NCI-H1417 treated with DMSO at 0.1 percent for 48 hours (cell line): ENCODE measurements around the gene CLC.
"Not testable (repeated sequence)": the region's sequence is repeated elsewhere in the genome, so short reads cannot be mapped to it uniquely, and the experiment has no call there.

ENCODE experiments used
- DNase-seq: peaks from one replicate; lab custom pipeline; 2025; lab: John Stamatoyannopoulos, UW

The CLC gene

GRCh38 chr19:39737891-39738290 lies at the start of gene CLC:
TSS of gene CLC (minus strand) at chr19:39738029. CDS start at chr19:39737952, 77 bp downstream.
- no peak for DNase-seq

- DNase-seq: no peak
Observed at GRCh38 chr19:39780894-39781293, 43.1 kb upstream of the CLC start.

- no peak for DNase-seq
Observed at GRCh38 chr19:39778763-39779162, 40.9 kb upstream of the CLC start, which contains the start of gene LEUTX. TSS of gene LEUTX (plus strand) at chr19:39778854. CDS start at chr19:39778921, 67 bp downstream.

GRCh38 chr19:39768786-39769185 lies 31.0 kb upstream of the CLC start:
- no peak for DNase-seq

- no peak for DNase-seq
Observed at GRCh38 chr19:39768334-39768733, 30.5 kb upstream of the CLC start.

GRCh38 chr19:39765091-39766076 lies 27.6 kb upstream of the CLC start:
- no peak for DNase-seq

GRCh38 chr19:39761851-39762250 lies 24.0 kb upstream of the CLC start:
- DNase-seq: not testable (repeated sequence)

- DNase-seq: no peak
Observed at GRCh38 chr19:39759457-39760184, 21.8 kb upstream of the CLC start.

- no peak for DNase-seq
Observed at GRCh38 chr19:39754971-39755370, 17.1 kb upstream of the CLC start.

- no peak for DNase-seq
Observed at GRCh38 chr19:39754544-39754943, 16.7 kb upstream of the CLC start.

- no peak for DNase-seq
Observed at GRCh38 chr19:39752795-39753194, 15.0 kb upstream of the CLC start.

GRCh38 chr19:39752390-39752789 lies 14.6 kb upstream of the CLC start:
- DNase-seq: no peak

- DNase-seq: no peak
Observed at GRCh38 chr19:39749981-39750380, 12.2 kb upstream of the CLC start.

GRCh38 chr19:39746836-39747529 lies 9.2 kb upstream of the CLC start:
- no peak for DNase-seq

- no peak for DNase-seq
Observed at GRCh38 chr19:39745643-39746042, 7.8 kb upstream of the CLC start.

- DNase-seq: no peak
Observed at GRCh38 chr19:39740395-39740794, 2.6 kb upstream of the CLC start.

- no peak for DNase-seq
Observed at GRCh38 chr19:39738814-39739213, 985 bp upstream of the CLC start.

GRCh38 chr19:39737351-39737750 lies 478 bp downstream of the CLC start:
- DNase-seq: no peak

- no peak for DNase-seq
Observed at GRCh38 chr19:39736088-39736487, 1.7 kb downstream of the CLC start.

GRCh38 chr19:39735688-39736087 lies 2.1 kb downstream of the CLC start:
- no peak for DNase-seq

GRCh38 chr19:39733841-39734240 lies 4.0 kb downstream of the CLC start:
- no peak for DNase-seq

GRCh38 chr19:39731685-39732084 lies 6.1 kb downstream of the CLC start:
- no peak for DNase-seq
